H1 (cell line): ENCODE data around the gene SLTM. TPM values are rescaled to one million over a fixed set of nuclear protein-coding genes. Genes with fewer than 3 reads are reported as not detected.

Experiments
- CTCF ChIA-PET: fragments of 300-600 bp; sonication (Branson Sonifier 250); formaldehyde crosslinking; loops from one replicate; lab custom pipeline; 2021; ENCODE audit not compliant: partially characterized antibody; lab: Charles Lee
- POLR2A ChIA-PET: fragments of 300-600 bp; sonication (Branson Sonifier 250); formaldehyde crosslinking; loops from one replicate; lab custom pipeline; 2021; ENCODE audit warnings: inconsistent platforms; ENCODE audit not compliant: partially characterized antibody; lab: Charles Lee
- DNase-seq, 2 experiments: peaks; one replicate each; pipeline versions ENCODE4 v3.0.0 to v3.0.0-alpha.2; 2010 to 2022; ENCODE audit warnings: low spot score in 2 of 2, low read depth in 1 of 2, mixed read lengths in 1 of 2
- FAIRE-seq: peaks from 2 replicates; lab custom pipeline; 2011; peaks lifted over from hg19 to GRCh38; lab: Jason Lieb, UNC
- H2AFZ ChIP-seq: 2 replicates; pipeline ENCODE4 v1.8.1; 2012; ENCODE audit warnings: low read length, inconsistent platforms
- H2AK5ac ChIP-seq: 2 replicates; pipeline ENCODE4 v1.6.1; 2013; ENCODE audit warnings: low read depth, low read length
- H2BK120ac ChIP-seq: replicated peaks from 2 replicates; pipeline ENCODE3; 2013; ENCODE audit warnings: low read depth, low read length, inconsistent platforms
- H2BK12ac ChIP-seq: 2 replicates; pipeline ENCODE4 v1.6.1; 2013; ENCODE audit warnings: low read depth, low read length
- H2BK15ac ChIP-seq: 2 replicates; pipeline ENCODE4 v1.6.1; 2013; ENCODE audit warnings: low read length
- H2BK20ac ChIP-seq: 2 replicates; pipeline ENCODE4 v1.6.1; 2013; ENCODE audit warnings: low read length
- H2BK5ac ChIP-seq: 2 replicates; pipeline ENCODE4 v1.6.1; 2013; ENCODE audit warnings: low read depth, low read length
- H3K14ac ChIP-seq: 2 replicates; pipeline ENCODE4 v1.6.1; 2013; ENCODE audit warnings: inconsistent platforms; ENCODE audit not compliant: insufficient read length
- H3K18ac ChIP-seq: 2 replicates; pipeline ENCODE4 v1.6.1; 2013; ENCODE audit warnings: low read length; ENCODE audit errors: extremely low read depth
- H3K23ac ChIP-seq: 2 replicates; pipeline ENCODE4 v1.6.1; 2013; ENCODE audit warnings: inconsistent platforms; ENCODE audit not compliant: insufficient read length
- H3K23me2 ChIP-seq: 2 replicates; pipeline ENCODE4 v1.6.1; 2013; ENCODE audit warnings: low read depth, low read length
- H3K27ac ChIP-seq: 2 replicates; pipeline ENCODE4 v1.6.1; 2011; ENCODE audit warnings: low read depth, low read length, inconsistent platforms
- H3K27me3 ChIP-seq, 4 experiments: replicated peaks in 1 of 4; 1 replicate in 1 of 4; 2 replicates in 3 of 4; pipeline versions ENCODE4 v1.6.1 to v1.8.1; 2011 to 2013; ENCODE audit warnings: low read length in 3 of 4, mild to moderate bottlenecking in 3 of 4, inconsistent platforms in 2 of 4, mixed read lengths in 2 of 4, moderate library complexity in 1 of 4; ENCODE audit not compliant: control insufficient read depth in 3 of 4, insufficient read depth in 3 of 4; ENCODE audit errors: extremely low read depth in 1 of 4
- H3K36me3 ChIP-seq, 4 experiments: 2 replicates each; pipeline versions ENCODE4 v1.6.1 to v1.8.1; 2011 to 2013; ENCODE audit warnings: mild to moderate bottlenecking in 4 of 4, low read length in 3 of 4, moderate library complexity in 2 of 4, control low read depth in 1 of 4, inconsistent platforms in 1 of 4; ENCODE audit not compliant: insufficient read depth in 4 of 4, control insufficient read depth in 2 of 4
- H3K4ac ChIP-seq: replicated peaks from 2 replicates; pipeline ENCODE3; 2013; ENCODE audit warnings: low read length, low read depth, mixed read lengths, inconsistent platforms; ENCODE audit not compliant: insufficient read length
- H3K4me1 ChIP-seq, 4 experiments: replicated peaks in 1 of 4; 1 replicate in 1 of 4; 2 replicates in 3 of 4; pipeline versions ENCODE4 v1.6.1 to v1.8.1; 2011 to 2013; ENCODE audit warnings: low read length in 3 of 4, inconsistent platforms in 2 of 4, mixed read lengths in 1 of 4; ENCODE audit not compliant: insufficient read depth in 4 of 4, control insufficient read depth in 3 of 4
- H3K4me2 ChIP-seq, 2 experiments: 2 replicates each; pipeline versions ENCODE4 v1.6.1 to v1.8.1; 2011 to 2013; ENCODE audit warnings: low read depth in 2 of 2, low read length in 2 of 2, control low read depth in 1 of 2, inconsistent platforms in 1 of 2, mild to moderate bottlenecking in 1 of 2; ENCODE audit not compliant: insufficient read depth in 1 of 2
- H3K4me3 ChIP-seq, 4 experiments: fragments of 200-600, 300-600 bp in 1 of 4; sonication (generic), shearing (Covaris generic), sonication (Bioruptor Twin) in 1 of 4; 2 replicates each; pipeline versions ENCODE4 v1.5.1 to v1.8.1; 2011 to 2016; ENCODE audit warnings: low read length in 4 of 4, low read depth in 3 of 4, control low read depth in 2 of 4, inconsistent platforms in 2 of 4, mild to moderate bottlenecking in 2 of 4, mixed read lengths in 1 of 4, moderate library complexity in 1 of 4; ENCODE audit not compliant: insufficient read depth in 2 of 4; ENCODE audit errors: extremely low read depth in 1 of 4
- H3K56ac ChIP-seq: replicated peaks from 2 replicates; pipeline ENCODE3; 2013; ENCODE audit warnings: low read depth, mild to moderate bottlenecking, mixed read lengths, low read length, inconsistent platforms; ENCODE audit not compliant: insufficient read length
- H3K79me1 ChIP-seq: 2 replicates; pipeline ENCODE4 v1.6.1; 2013; ENCODE audit warnings: low read depth, low read length, control low read depth
- H3K79me2 ChIP-seq, 2 experiments: 2 replicates each; pipeline versions ENCODE4 v1.6.1 to v1.8.1; 2012 to 2013; ENCODE audit warnings: low read length in 2 of 2, mild to moderate bottlenecking in 2 of 2, inconsistent platforms in 1 of 2; ENCODE audit not compliant: insufficient read depth in 2 of 2, control insufficient read depth in 1 of 2
- H3K9ac ChIP-seq, 4 experiments: replicated peaks in 1 of 4; 1 replicate in 1 of 4; 2 replicates in 3 of 4; pipeline versions ENCODE4 v1.6.1 to v1.8.1; 2011 to 2013; ENCODE audit warnings: low read depth in 3 of 4, low read length in 3 of 4, control low read depth in 2 of 4, mild to moderate bottlenecking in 2 of 4, moderate library complexity in 2 of 4, inconsistent platforms in 1 of 4; ENCODE audit errors: extremely low read depth in 1 of 4
- H3K9me3 ChIP-seq, 2 experiments: 2 replicates each; pipeline versions ENCODE4 v1.6.1 to v1.8.1; 2012 to 2013; ENCODE audit warnings: mild to moderate bottlenecking in 2 of 2, moderate library complexity in 2 of 2, control low read depth in 1 of 2, inconsistent platforms in 1 of 2, low read depth in 1 of 2, low read length in 1 of 2, mixed read lengths in 1 of 2; ENCODE audit not compliant: insufficient read depth in 2 of 2
- H4K20me1 ChIP-seq, 2 experiments: replicated peaks in 1 of 2; 2 replicates each; pipeline versions ENCODE3 to v1.8.1; 2011 to 2013; ENCODE audit warnings: inconsistent platforms in 2 of 2, low read length in 2 of 2, mild to moderate bottlenecking in 1 of 2; ENCODE audit not compliant: insufficient read depth in 2 of 2, control insufficient read depth in 1 of 2
- H4K5ac ChIP-seq: 2 replicates; pipeline ENCODE4 v1.6.1; 2013; ENCODE audit warnings: low read length, low read depth, mixed read lengths, inconsistent platforms; ENCODE audit not compliant: insufficient read length
- H4K8ac ChIP-seq: 2 replicates; pipeline ENCODE4 v1.8.0; 2013; ENCODE audit warnings: mild to moderate bottlenecking, moderate library complexity, low read length, inconsistent platforms; ENCODE audit not compliant: insufficient read depth; ENCODE audit errors: extremely low read depth
- H4K91ac ChIP-seq: replicated peaks from 2 replicates; pipeline ENCODE3; 2013; ENCODE audit warnings: low read length, mixed read lengths, inconsistent platforms; ENCODE audit not compliant: insufficient read length
- CBX5 ChIP-seq: fragments of 300-800, 300-1000 bp; sonication (generic); IDR thresholded peaks from 2 replicates; pipeline ENCODE4 v1.7.1; 2016; ENCODE audit warnings: antibody characterized with exemption, low read length, low read depth
- PHF8 ChIP-seq: fragments of 200-600 bp; sonication (generic); conservative IDR thresholded peaks from 2 replicates; pipeline ENCODE4 v1.7.1; 2012; ENCODE audit warnings: low read depth, mild to moderate bottlenecking, inconsistent platforms, low read length, moderate library complexity
- WGBS, 2 experiments: shearing (Covaris generic) in 1 of 2; methylation state at CpG; one replicate each; pipeline versions ENCODE4 v1.1.6 to v1.1.7; 2013 to 2015; ENCODE audit warnings: low lambda C conversion rate in 2 of 2, mixed read lengths in 2 of 2, inconsistent platforms in 1 of 2, low coverage in 1 of 2, missing lambda C conversion rate in 1 of 2; ENCODE audit not compliant: insufficient replicate concordance in 2 of 2, insufficient coverage in 1 of 2, insufficient read length in 1 of 2; ENCODE audit errors: extremely low coverage in 1 of 2, missing lambda C conversion rate in 1 of 2; 5-methylcytosine and 5-hydroxymethylcytosine counted together
- polyA plus RNA-seq, 7 experiments: library from polyadenylated mRNA; depleted of rRNA in 3 of 7; stranded (reverse) in 5 of 7; unstranded in 2 of 7; fragments of >200 nt in 5 of 7; fragments of 200-250 nt in 2 of 7; gene quantifications; 1 replicate in 5 of 7; 2 replicates in 1 of 7; 4 replicates in 1 of 7; pipeline versions ENCODE4 v1.2.1 to v1.2.3, GENCODE V29; 2011 to 2013; ENCODE audit warnings: missing spikeins in 2 of 7, mixed read lengths in 2 of 7
- total RNA-seq: library from RNA; stranded (reverse); fragmentation: NEBNext Ultra II Directional; extraction: Animal tissue kit (Norgen Biotek cat#: 25700); gene quantifications from 2 replicates; pipeline ENCODE4 v1.2.1, GENCODE V29; 2021

SLTM gene
- total and polyA plus RNA-seq, 2 of the 8 experiments (the other 6 are each of a cell fraction or from before 2014, with no cell fraction given): 30.8 to 149 TPM

- no peak for DNase-seq
- no peak overlapping the region for H3K56ac ChIP-seq
- H4K8ac ChIP-seq: no peak overlapping the region
- H2BK15ac ChIP-seq: no peak overlapping the region
- no peak overlapping the region for H2BK5ac ChIP-seq
- no peak for FAIRE-seq
- no peak overlapping the region for H2BK20ac ChIP-seq
- no peak overlapping the region for H3K14ac ChIP-seq
- peaks cover 0 to 3% (median 0%) of the 10 kb centered on the region in 4 experiments; a peak in 3 of 7 replicates for H3K4me1 ChIP-seq
- no peak overlapping the region for H2AK5ac ChIP-seq
- no peaks in the 10 kb centered on the region for H3K9me3 ChIP-seq
- no peaks in the 10 kb centered on the region for H3K36me3 ChIP-seq
- no peak overlapping the region for H2BK12ac ChIP-seq
- H2AFZ ChIP-seq: no peak overlapping the region
- ChIA-PET CTCF (interaction anchor here (0.6 kb wide), 2 partner anchors 90 to 209 kb away, joined by 3 read pairs; no protein-coding TSS in a partner anchor), POLR2A (no interaction called here)
- no peak overlapping the region for H4K5ac ChIP-seq
- H3K4me2 ChIP-seq: no peak overlapping the region
- H3K18ac ChIP-seq: no peak overlapping the region
- H3K4ac ChIP-seq: no peak overlapping the region
- H3K27ac ChIP-seq: no peak overlapping the region
- TF ChIP-seq PHF8: no peak
- no peak for TF ChIP-seq CBX5
- no peak overlapping the region for H3K4me3 ChIP-seq
- H4K20me1 ChIP-seq: no peaks in the 10 kb centered on the region
- H4K91ac ChIP-seq: no peak overlapping the region
- no peaks in the 10 kb centered on the region for H3K79me2 ChIP-seq
- no peak overlapping the region for H3K23ac ChIP-seq
- H3K9ac ChIP-seq: no peak overlapping the region
- no peaks in the 10 kb centered on the region for H3K27me3 ChIP-seq
- H3K79me1 ChIP-seq: no peaks in the 10 kb centered on the region
- H2BK120ac ChIP-seq: no peak overlapping the region
- WGBS, 2 experiments: 89% methylated on average over 5 of the region's 6 CpGs; no CpG with 5 or more reads in 1 of the 2 experiments
- H3K23me2 ChIP-seq: no peaks in the 10 kb centered on the region
Measured at GRCh38 chr15:58981808-58982475, 48.5 kb upstream of the SLTM start.
